ENCODE data around the gene TTC16.
A peak's percentile ranks its signal among the peaks of the same experiment; 100 is the strongest.

DNA sequence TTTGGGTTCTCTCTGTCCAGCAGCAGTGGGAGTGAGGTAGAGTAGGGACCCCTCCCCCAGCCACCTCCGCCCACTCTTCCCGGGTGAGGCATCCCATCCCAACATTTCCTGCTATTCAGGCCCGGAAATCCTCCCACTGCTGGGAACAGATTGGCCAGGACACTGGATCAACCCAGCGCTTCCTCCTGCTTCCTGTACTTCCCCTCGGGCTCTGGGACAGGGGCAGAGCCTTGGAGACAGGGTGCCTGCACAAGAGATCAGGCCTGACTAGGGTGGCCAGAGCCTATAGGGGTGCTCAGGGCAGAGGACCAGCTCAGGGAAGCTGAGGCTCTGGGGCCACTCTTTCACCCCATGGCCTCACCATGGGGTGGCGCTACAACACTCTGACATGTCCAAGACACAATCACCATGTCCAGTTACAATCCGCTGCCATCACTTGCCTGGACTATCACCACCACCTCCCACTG, 48.1 kb downstream of the TTC16 start:
- TF ChIP-seq, protein P1, sequence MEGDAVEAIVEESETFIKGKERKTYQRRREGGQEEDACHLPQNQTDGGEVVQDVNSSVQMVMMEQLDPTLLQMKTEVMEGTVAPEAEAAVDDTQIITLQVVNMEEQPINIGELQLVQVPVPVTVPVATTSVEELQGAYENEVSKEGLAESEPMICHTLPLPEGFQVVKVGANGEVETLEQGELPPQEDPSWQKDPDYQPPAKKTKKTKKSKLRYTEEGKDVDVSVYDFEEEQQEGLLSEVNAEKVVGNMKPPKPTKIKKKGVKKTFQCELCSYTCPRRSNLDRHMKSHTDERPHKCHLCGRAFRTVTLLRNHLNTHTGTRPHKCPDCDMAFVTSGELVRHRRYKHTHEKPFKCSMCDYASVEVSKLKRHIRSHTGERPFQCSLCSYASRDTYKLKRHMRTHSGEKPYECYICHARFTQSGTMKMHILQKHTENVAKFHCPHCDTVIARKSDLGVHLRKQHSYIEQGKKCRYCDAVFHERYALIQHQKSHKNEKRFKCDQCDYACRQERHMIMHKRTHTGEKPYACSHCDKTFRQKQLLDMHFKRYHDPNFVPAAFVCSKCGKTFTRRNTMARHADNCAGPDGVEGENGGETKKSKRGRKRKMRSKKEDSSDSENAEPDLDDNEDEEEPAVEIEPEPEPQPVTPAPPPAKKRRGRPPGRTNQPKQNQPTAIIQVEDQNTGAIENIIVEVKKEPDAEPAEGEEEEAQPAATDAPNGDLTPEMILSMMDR (conservative IDR thresholded peaks at IDR 0.05 in 1 of 2, IDR thresholded peaks at IDR 0.05 in 1 of 2; ENCODE audit: low read depth in 1 of 2, low read length in 2 of 2) = peak; percentile 3 to 21
- no peak for TF ChIP-seq EZH2 (IDR thresholded peaks at IDR 0.05; ENCODE audit: low read length, missing control alignments)

All from fibroblast of lung (primary cell).